Naive thymus-derived CD4-positive, alpha-beta T cell (primary cell): Measurements from ENCODE around the gene ZNF521. TPM values are rescaled to one million over a fixed set of nuclear protein-coding genes. Genes with fewer than 3 reads are reported as not detected.

Source experiments
- ATAC-seq: fragments of 150-1000 bp; cut with Tn5 transposase; 2 replicates; pipeline ENCODE4 v1.10.0; 2021; ENCODE audit warnings: mild to moderate bottlenecking, moderate library complexity
- CTCF ChIA-PET: fragments of 350-600 bp; sonication (Branson Sonifier 250); formaldehyde crosslinking; loops from one replicate; lab custom pipeline; 2021; ENCODE audit warnings: antibody characterized with exemption; lab: Charles Lee
- POLR2A ChIA-PET: fragments of 350-600 bp; sonication (Branson Sonifier 250); formaldehyde crosslinking; loops from one replicate; lab custom pipeline; 2021; ENCODE audit warnings: antibody characterized with exemption, inconsistent platforms; lab: Charles Lee
- DNase-seq, 9 donors: peaks; one replicate each; pipeline versions ENCODE4 v3.0.0 to v3.0.0-alpha.2; 2020 to 2022; ENCODE audit warnings: mixed read lengths in 1 of 9
- H3K27ac ChIP-seq: one replicate; pipeline ENCODE4 v1.7.0; 2013; ENCODE audit warnings: mild to moderate bottlenecking, low read depth, low read length, moderate library complexity
- H3K27me3 ChIP-seq, 2 donors: one replicate each; pipeline ENCODE4 v1.7.0; 2013; ENCODE audit warnings: low read length in 2 of 2, mild to moderate bottlenecking in 2 of 2, moderate library complexity in 2 of 2; ENCODE audit not compliant: control insufficient read depth in 2 of 2, insufficient read depth in 2 of 2
- H3K36me3 ChIP-seq, 3 experiments: 1 replicate in 2 of 3; 2 replicates in 1 of 3; pipeline ENCODE4 v1.7.0; 2013; ENCODE audit warnings: low read length in 3 of 3, mild to moderate bottlenecking in 3 of 3, moderate library complexity in 1 of 3; ENCODE audit not compliant: insufficient read depth in 3 of 3, control insufficient read depth in 2 of 3
- H3K4me1 ChIP-seq, 2 donors: one replicate each; pipeline ENCODE4 v1.7.0; 2013; ENCODE audit warnings: low read length in 2 of 2, mild to moderate bottlenecking in 2 of 2, moderate library complexity in 1 of 2; ENCODE audit not compliant: control insufficient read depth in 2 of 2, insufficient read depth in 2 of 2
- H3K4me3 ChIP-seq: 2 replicates; pipeline ENCODE4 v1.7.0; 2013; ENCODE audit warnings: mild to moderate bottlenecking, low read length
- H3K9me3 ChIP-seq, 3 experiments: 1 replicate in 2 of 3; 2 replicates in 1 of 3; pipeline ENCODE4 v1.7.0; 2013; ENCODE audit warnings: low read length in 3 of 3; ENCODE audit not compliant: control insufficient read depth in 2 of 3
- H3K27ac Mint-ChIP-seq, 9 donors: one replicate each; pipeline ENCODE4 v1.8.0; 2020 to 2022; ENCODE audit warnings: mixed read lengths in 9 of 9, mild to moderate bottlenecking in 8 of 9, moderate library complexity in 5 of 9, inconsistent platforms in 2 of 9
- H3K27me3 Mint-ChIP-seq, 5 donors: one replicate each; pipeline ENCODE4 v1.8.0; 2021 to 2022; ENCODE audit warnings: mixed read lengths in 5 of 5, mild to moderate bottlenecking in 1 of 5
- H3K36me3 Mint-ChIP-seq, 5 donors: one replicate each; pipeline ENCODE4 v1.8.0; 2020 to 2022; ENCODE audit warnings: mixed read lengths in 5 of 5, mild to moderate bottlenecking in 3 of 5, inconsistent platforms in 1 of 5
- H3K4me1 Mint-ChIP-seq, 7 donors: one replicate each; pipeline ENCODE4 v1.8.0; 2020 to 2022; ENCODE audit warnings: mixed read lengths in 7 of 7, mild to moderate bottlenecking in 3 of 7, inconsistent platforms in 1 of 7
- H3K4me3 Mint-ChIP-seq, 10 donors: one replicate each; pipeline ENCODE4 v1.8.0; 2020 to 2022; ENCODE audit warnings: mild to moderate bottlenecking in 10 of 10, mixed read lengths in 10 of 10, moderate library complexity in 6 of 10, inconsistent platforms in 2 of 10
- H3K9me3 Mint-ChIP-seq, 11 donors: one replicate each; pipeline ENCODE4 v1.8.0; 2020 to 2022; ENCODE audit warnings: mixed read lengths in 11 of 11, mild to moderate bottlenecking in 4 of 11, inconsistent platforms in 1 of 11, moderate library complexity in 1 of 11
- intact Hi-C, 2 donors: fragments of 100-400 bp; cut with micrococcal nuclease; formaldehyde crosslinking; loops; one replicate each; pipeline ENCODE4 v1.15.1; 2023
- polyA plus RNA-seq, 2 donors: library from polyadenylated mRNA; unstranded; fragments of 300-500 nt; fragmentation: Illumina TruSeq; gene quantifications; one replicate each; pipeline ENCODE4 v1.2.3, GENCODE V29; 2021
- total RNA-seq, 6 experiments: library from RNA in 5 of 6; stranded (reverse) in 5 of 6; gene quantifications; 1 replicate in 5 of 6; 2 replicates in 1 of 6; pipeline ENCODE4 v1.2.3 and lab custom pipeline; 2021 to 2026

Gene ZNF521
- total and polyA plus RNA-seq, 7 experiments from 2014 or later = 1.1 to 4.4 TPM; not detected in 5

DNA sequence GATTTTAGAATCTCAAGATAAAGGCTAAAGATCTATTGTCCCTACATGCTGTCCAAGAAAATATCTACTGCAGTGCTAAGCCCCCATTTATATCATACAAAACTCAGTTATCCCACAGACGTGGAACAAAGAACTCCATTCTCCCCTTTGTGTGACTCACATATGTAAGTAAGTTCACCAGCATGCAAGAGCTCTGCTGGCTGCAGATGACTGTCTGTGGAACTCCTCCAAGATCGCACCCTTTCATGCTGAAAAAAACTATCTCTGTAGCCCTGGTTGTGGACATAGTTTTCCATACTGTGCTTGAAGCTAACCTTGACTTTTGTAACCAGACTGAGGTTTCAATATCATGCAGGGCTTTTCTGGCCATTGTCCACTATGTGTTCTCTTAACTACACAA lies 207.1 kb downstream of the ZNF521 start:
- H3K9me3 Mint-ChIP-seq = peaks cover 0 to 5% (median 0%) of the 10 kb centered on the region in 11 donors
- no peak overlapping the region for H3K4me3 Mint-ChIP-seq
- peaks cover 0 to 7% (median 2%) of the 10 kb centered on the region in 5 donors for H3K27me3 Mint-ChIP-seq
- ChIA-PET CTCF (no interaction called here), POLR2A (no interaction called here)
- H3K27ac ChIP-seq = no peak overlapping the region
- no peaks in the 10 kb centered on the region for H3K4me1 Mint-ChIP-seq
- intact Hi-C loops = no loop called here
- no peak overlapping the region for H3K4me3 ChIP-seq
- no peak for ATAC-seq
- no peak overlapping the region for H3K27ac Mint-ChIP-seq
- H3K4me1 ChIP-seq = no peaks in the 10 kb centered on the region
- H3K9me3 ChIP-seq = no peaks in the 10 kb centered on the region
- no peaks in the 10 kb centered on the region for H3K27me3 ChIP-seq
- no peaks in the 10 kb centered on the region for H3K36me3 Mint-ChIP-seq
- DNase-seq = no peak
- no peaks in the 10 kb centered on the region for H3K36me3 ChIP-seq

DNA sequence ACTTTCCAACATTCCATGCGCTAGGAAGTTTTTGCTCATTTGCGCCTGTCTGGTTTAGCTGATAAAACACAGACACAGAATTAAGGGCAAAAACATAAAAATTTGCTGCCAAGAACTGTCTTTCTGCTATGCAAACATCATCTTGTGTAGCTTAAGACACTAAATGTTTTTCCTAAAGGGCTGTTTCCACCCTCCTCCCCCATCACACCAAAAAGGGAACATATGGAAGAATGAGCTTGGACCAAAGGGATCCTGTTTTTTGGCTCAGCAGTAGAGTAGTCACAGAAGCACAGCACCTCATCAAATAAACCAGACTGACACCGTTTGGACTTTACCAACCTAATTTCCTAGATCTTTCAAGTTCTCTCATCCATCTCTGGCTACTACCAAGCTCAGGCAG lies 210.1 kb downstream of the ZNF521 start:
- intact Hi-C loops = no loop called here
- CTCF ChIA-PET = no interaction called here
- no peaks in the 10 kb centered on the region for H3K36me3 Mint-ChIP-seq
- POLR2A ChIA-PET = no interaction called here
- no peak overlapping the region for H3K27ac Mint-ChIP-seq
- ATAC-seq (no peak), DNase-seq (no peak)
- H3K9me3 ChIP-seq = no peaks in the 10 kb centered on the region
- H3K27ac ChIP-seq = no peak overlapping the region
- peaks cover 0 to 7% (median 2%) of the 10 kb centered on the region in 5 donors for H3K27me3 Mint-ChIP-seq
- no peaks in the 10 kb centered on the region for H3K27me3 ChIP-seq
- no peaks in the 10 kb centered on the region for H3K36me3 ChIP-seq
- peaks cover 0 to 5% (median 0%) of the 10 kb centered on the region in 11 donors for H3K9me3 Mint-ChIP-seq
- H3K4me1 ChIP-seq = no peaks in the 10 kb centered on the region
- no peak overlapping the region for H3K4me3 Mint-ChIP-seq
- H3K4me1 Mint-ChIP-seq = no peaks in the 10 kb centered on the region
- H3K4me3 ChIP-seq = no peak overlapping the region

DNA sequence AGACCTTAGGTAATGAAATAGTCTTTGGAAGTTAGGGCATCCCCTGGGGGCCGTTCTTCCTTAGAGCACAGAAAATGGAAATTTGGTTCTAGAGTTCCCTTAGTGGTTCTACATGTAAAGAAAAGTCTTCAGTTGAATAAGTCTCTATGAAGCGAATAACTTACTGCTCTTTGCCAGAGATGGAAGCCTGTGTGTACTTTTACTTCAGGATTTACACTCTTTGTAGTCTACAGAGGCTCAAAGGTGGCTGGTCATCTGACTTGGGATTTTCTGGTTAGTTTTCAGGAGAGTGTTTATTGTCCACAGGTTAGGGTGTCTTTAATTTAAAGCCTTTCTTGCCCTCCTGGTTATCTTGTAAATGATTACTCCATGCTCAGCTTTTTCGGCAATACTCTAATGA lies 210.6 kb downstream of the ZNF521 start:
- Histone ChIP-seq H3K4me1 (no peaks in the 10 kb centered on the region), H3K4me3 (no peak overlapping the region), H3K36me3 (no peaks in the 10 kb centered on the region), H3K27ac (no peak overlapping the region), H3K9me3 (no peaks in the 10 kb centered on the region), H3K27me3 (no peaks in the 10 kb centered on the region)
- Mint-ChIP-seq H3K27me3 (peaks cover 0 to 7% (median 2%) of the 10 kb centered on the region in 5 donors), H3K9me3 (peaks cover 0 to 5% (median 0%) of the 10 kb centered on the region in 11 donors), H3K4me3 (no peak overlapping the region), H3K4me1 (no peaks in the 10 kb centered on the region), H3K27ac (no peak overlapping the region), H3K36me3 (no peaks in the 10 kb centered on the region)
- intact Hi-C loops = no loop called here
- ATAC-seq (no peak), DNase-seq (no peak)
- ChIA-PET CTCF (no interaction called here), POLR2A (no interaction called here)

DNA sequence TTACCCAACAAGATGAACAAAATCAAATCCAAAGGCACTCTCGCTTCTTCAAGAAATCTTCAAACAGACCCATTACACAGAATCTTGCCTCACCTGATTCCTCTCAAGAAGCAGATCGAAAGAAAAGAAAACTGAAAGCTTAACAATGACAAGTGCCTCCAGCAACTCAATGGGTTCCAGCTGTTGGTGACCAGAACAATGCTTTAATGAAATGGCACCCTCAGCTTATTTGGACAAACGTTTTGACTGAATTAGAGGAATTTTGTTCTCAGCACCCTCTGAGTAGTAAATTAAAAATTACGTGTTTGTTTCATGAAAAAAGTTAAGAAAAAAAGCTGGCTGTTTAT lies 211.0 kb downstream of the ZNF521 start:
- DNase-seq = no peak
- ChIA-PET CTCF (no interaction called here), POLR2A (no interaction called here)
- Histone ChIP-seq H3K4me1 (no peaks in the 10 kb centered on the region), H3K36me3 (no peaks in the 10 kb centered on the region), H3K27me3 (no peaks in the 10 kb centered on the region), H3K27ac (no peak overlapping the region), H3K9me3 (no peaks in the 10 kb centered on the region), H3K4me3 (no peak overlapping the region)
- no peak for ATAC-seq
- Mint-ChIP-seq H3K36me3 (no peaks in the 10 kb centered on the region), H3K27ac (no peak overlapping the region), H3K9me3 (peaks cover 0 to 5% (median 0%) of the 10 kb centered on the region in 11 donors), H3K4me3 (no peak overlapping the region), H3K4me1 (no peaks in the 10 kb centered on the region), H3K27me3 (peaks cover 0 to 7% (median 2%) of the 10 kb centered on the region in 5 donors)
- intact Hi-C loops = no loop called here

DNA sequence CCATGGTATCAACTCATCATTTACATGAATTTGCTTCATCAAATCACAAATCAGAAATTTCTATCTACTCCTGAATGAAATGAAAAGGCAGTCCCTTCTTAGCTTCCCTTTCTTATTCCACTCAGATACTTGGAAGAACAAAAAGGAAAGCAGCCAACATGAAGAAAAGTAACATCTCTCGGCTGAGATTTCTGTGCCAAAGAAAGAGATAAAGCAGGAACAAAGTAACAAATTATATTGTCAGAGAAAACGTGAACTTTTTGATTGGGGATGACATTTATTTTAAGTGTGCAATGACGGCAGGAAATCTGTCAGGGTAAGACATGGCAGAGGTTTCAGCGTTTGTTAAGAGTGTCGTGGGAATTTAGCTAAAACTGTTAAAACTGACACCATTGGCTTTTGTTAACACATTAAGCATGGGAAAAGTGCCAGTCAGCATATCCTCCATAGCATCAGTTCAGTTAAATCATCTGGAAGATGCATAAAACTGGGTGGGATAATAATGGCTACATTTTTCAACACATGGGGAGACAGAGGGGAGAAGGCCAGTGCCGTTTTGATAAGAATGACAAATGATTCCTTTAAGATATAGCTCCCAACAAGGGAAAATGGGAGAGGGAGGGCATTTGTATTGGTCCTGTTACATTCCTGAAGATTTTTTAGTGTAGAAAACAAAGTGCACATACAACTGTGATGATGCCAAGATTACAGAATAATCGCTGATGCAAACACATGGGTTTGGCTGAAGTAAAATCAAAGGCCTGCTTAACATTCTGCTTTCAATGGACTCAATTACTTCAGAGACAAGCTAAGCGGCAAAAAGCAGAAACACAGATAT lies 211.6 kb downstream of the ZNF521 start:
- peaks cover 0 to 6% (median 2%) of the 10 kb centered on the region in 5 donors for H3K27me3 Mint-ChIP-seq
- peaks cover 0 to 5% (median 0%) of the 10 kb centered on the region in 11 donors for H3K9me3 Mint-ChIP-seq
- H3K4me1 Mint-ChIP-seq = no peaks in the 10 kb centered on the region
- ATAC-seq = no peak
- Histone ChIP-seq H3K9me3 (no peaks in the 10 kb centered on the region), H3K27me3 (no peaks in the 10 kb centered on the region), H3K36me3 (no peaks in the 10 kb centered on the region), H3K4me3 (no peak overlapping the region), H3K27ac (no peak overlapping the region), H3K4me1 (no peaks in the 10 kb centered on the region)
- no peaks in the 10 kb centered on the region for H3K36me3 Mint-ChIP-seq
- POLR2A ChIA-PET = no interaction called here
- no peak overlapping the region for H3K4me3 Mint-ChIP-seq
- H3K27ac Mint-ChIP-seq = no peak overlapping the region
- no peak for DNase-seq
- CTCF ChIA-PET = no interaction called here
- intact Hi-C loops = no loop called here

DNA sequence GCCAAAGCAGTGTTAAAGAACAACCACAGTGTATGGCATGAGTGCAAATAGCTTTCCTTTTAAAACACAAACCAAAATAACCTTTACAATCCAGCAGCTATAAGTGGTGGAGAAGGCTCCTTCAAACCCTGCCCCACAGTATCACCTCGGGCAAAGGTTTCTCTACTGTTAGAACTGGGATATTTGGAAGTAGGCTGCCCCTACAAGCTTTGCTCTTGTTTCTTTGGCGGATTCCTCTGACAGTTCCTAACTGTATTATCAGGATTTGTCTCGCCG lies 214.8 kb downstream of the ZNF521 start:
- no peak overlapping the region for H3K4me3 ChIP-seq
- no peaks in the 10 kb centered on the region for H3K9me3 ChIP-seq
- POLR2A ChIA-PET = no interaction called here
- Mint-ChIP-seq H3K9me3 (no peaks in the 10 kb centered on the region), H3K27me3 (no peaks in the 10 kb centered on the region), H3K4me3 (no peak overlapping the region), H3K27ac (no peak overlapping the region), H3K4me1 (no peaks in the 10 kb centered on the region), H3K36me3 (no peaks in the 10 kb centered on the region)
- H3K4me1 ChIP-seq = no peaks in the 10 kb centered on the region
- no peaks in the 10 kb centered on the region for H3K36me3 ChIP-seq
- CTCF ChIA-PET = no interaction called here
- no peak overlapping the region for H3K27ac ChIP-seq
- DNase-seq = no peak
- intact Hi-C loops = no loop called here
- ATAC-seq = no peak
- no peaks in the 10 kb centered on the region for H3K27me3 ChIP-seq

DNA sequence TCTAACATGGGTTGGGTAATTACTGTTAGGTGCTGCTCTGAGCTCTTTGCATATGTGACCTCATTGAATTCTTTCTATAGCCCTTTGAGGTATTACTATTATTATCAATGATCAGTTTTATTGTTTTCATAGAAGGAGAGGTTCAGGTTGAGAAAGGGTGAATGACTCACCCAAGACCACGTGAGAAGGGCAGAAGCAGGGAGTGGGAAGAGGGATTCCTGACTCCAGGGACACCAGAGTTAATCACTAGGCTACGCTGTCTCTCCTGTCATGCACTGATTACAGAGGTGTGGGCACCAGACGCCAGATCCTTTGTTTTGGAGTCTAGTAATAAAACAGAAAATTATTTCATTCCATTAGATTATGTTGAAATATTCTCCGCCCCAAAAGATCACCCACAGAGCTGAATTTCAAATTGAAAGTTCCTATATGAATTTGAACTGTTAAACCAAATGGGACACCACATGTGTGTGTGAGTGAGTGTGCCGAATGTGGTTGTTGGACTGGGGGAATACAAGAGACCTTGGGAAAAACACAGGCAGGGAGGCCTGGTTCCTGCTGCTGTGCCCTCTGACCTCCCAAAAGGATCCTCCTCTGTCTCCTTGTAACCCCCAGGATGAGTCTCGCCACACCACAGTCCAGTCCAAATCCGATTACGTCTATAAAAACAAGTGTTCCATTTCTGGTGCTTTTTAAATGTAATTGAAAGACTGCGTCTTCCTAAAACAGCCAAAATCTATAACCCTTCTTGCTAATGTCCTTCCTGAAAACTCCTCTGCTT lies 215.4 kb downstream of the ZNF521 start:
- no peaks in the 10 kb centered on the region for H3K27me3 Mint-ChIP-seq
- Histone ChIP-seq H3K36me3 (no peaks in the 10 kb centered on the region), H3K4me3 (no peak overlapping the region), H3K4me1 (no peaks in the 10 kb centered on the region), H3K9me3 (no peaks in the 10 kb centered on the region), H3K27ac (no peak overlapping the region), H3K27me3 (no peaks in the 10 kb centered on the region)
- ChIA-PET POLR2A (no interaction called here), CTCF (no interaction called here)
- no peak overlapping the region for H3K27ac Mint-ChIP-seq
- H3K36me3 Mint-ChIP-seq = no peaks in the 10 kb centered on the region
- no peak overlapping the region for H3K4me3 Mint-ChIP-seq
- DNase-seq = no peak
- H3K9me3 Mint-ChIP-seq = no peaks in the 10 kb centered on the region
- no peaks in the 10 kb centered on the region for H3K4me1 Mint-ChIP-seq
- intact Hi-C loops = no loop called here
- ATAC-seq = no peak
